Endothelial cell of umbilical vein (primary cell): Measurements from ENCODE around the gene RNFT2. TPM values are rescaled to one million over a fixed set of nuclear protein-coding genes. Genes with fewer than 3 reads are reported as not detected.

ENCODE experiments used
- BruUV-seq: library from RNA; stranded (reverse); fragments of 400-500 nt; replicated peaks from 2 replicates; lab custom pipeline; 2021; lab: Mats Ljungman, UMichigan
- CTCF ChIA-PET: fragments of 300-600, 350-600 bp; sonication (Branson Sonifier 250); formaldehyde crosslinking; loops from one replicate; lab custom pipeline; 2021; ENCODE audit warnings: antibody characterized with exemption, inconsistent platforms; lab: Charles Lee
- POLR2A ChIA-PET: fragments of 300-600, 350-600 bp; sonication (Branson Sonifier 250); formaldehyde crosslinking; loops from one replicate; lab custom pipeline; 2021; ENCODE audit warnings: antibody characterized with exemption, inconsistent platforms; lab: Charles Lee
- DNase-seq: peaks from one replicate; pipeline ENCODE4 v3.0.0-alpha.2; 2011; ENCODE audit warnings: low read depth, low spot score
- FAIRE-seq: peaks from 2 replicates; lab custom pipeline; 2011; peaks lifted over from hg19 to GRCh38; lab: Jason Lieb, UNC
- H2AFZ ChIP-seq: 2 replicates; pipeline ENCODE4 v1.6.0; 2012; ENCODE audit warnings: low read depth, low read length, control low read depth, inconsistent platforms
- H3K27ac ChIP-seq: 2 replicates; pipeline ENCODE4 v1.5.1; 2011; ENCODE audit warnings: low read depth, mild to moderate bottlenecking, control low read depth, low read length, moderate library complexity; ENCODE audit not compliant: insufficient read depth
- H3K27me3 ChIP-seq, 2 experiments: 2 replicates each; pipeline versions ENCODE4 v1.6.0 to v1.6.1; 2011; ENCODE audit warnings: low read length in 2 of 2, mixed read lengths in 1 of 2; ENCODE audit not compliant: control insufficient read depth in 2 of 2, insufficient read depth in 2 of 2
- H3K36me3 ChIP-seq, 2 experiments: 2 replicates in 1 of 2; 3 replicates in 1 of 2; pipeline ENCODE4 v1.5.1; 2011; ENCODE audit warnings: low read length in 2 of 2, mild to moderate bottlenecking in 1 of 2, moderate library complexity in 1 of 2; ENCODE audit not compliant: control insufficient read depth in 2 of 2, insufficient read depth in 2 of 2; ENCODE audit errors: extremely low read depth in 1 of 2
- H3K4me1 ChIP-seq: 3 replicates; pipeline ENCODE4 v1.5.1; 2011; ENCODE audit warnings: mild to moderate bottlenecking, low read length; ENCODE audit not compliant: control insufficient read depth, insufficient read depth; ENCODE audit errors: extremely low read depth
- H3K4me2 ChIP-seq: 2 replicates; pipeline ENCODE4 v1.6.1; 2011; ENCODE audit warnings: low read length, control low read depth, mixed read lengths; ENCODE audit not compliant: insufficient read depth
- H3K4me3 ChIP-seq, 3 experiments: fragments of 200-600 bp in 1 of 3; sonication (generic), shearing (Covaris generic) in 1 of 3; replicated peaks in 1 of 3; 2 replicates each; pipeline ENCODE4 v1.5.1; 2011 to 2016; ENCODE audit warnings: control low read depth in 3 of 3, low read length in 3 of 3, mild to moderate bottlenecking in 2 of 3, inconsistent platforms in 1 of 3, low read depth in 1 of 3, moderate library complexity in 1 of 3; ENCODE audit not compliant: insufficient read depth in 1 of 3
- H3K79me2 ChIP-seq: 2 replicates; pipeline ENCODE4 v1.6.0; 2012; ENCODE audit warnings: low read length, inconsistent platforms; ENCODE audit not compliant: control insufficient read depth, insufficient read depth
- H3K9ac ChIP-seq: replicated peaks from 2 replicates; pipeline ENCODE3; 2011; ENCODE audit warnings: low read length, control low read depth; ENCODE audit not compliant: insufficient read depth; ENCODE audit errors: extremely low read depth
- H3K9me1 ChIP-seq: replicated peaks from 3 replicates; pipeline ENCODE4 v1.6.0; 2011; ENCODE audit warnings: mild to moderate bottlenecking, low read length; ENCODE audit not compliant: control insufficient read depth, insufficient read depth; ENCODE audit errors: extremely low read depth
- H3K9me3 ChIP-seq: replicated peaks from 2 replicates; pipeline ENCODE4 v1.5.1; 2012; ENCODE audit warnings: low read length, inconsistent platforms; ENCODE audit not compliant: control insufficient read depth, insufficient read depth
- H4K20me1 ChIP-seq: replicated peaks from 2 replicates; pipeline ENCODE3; 2011; ENCODE audit warnings: mild to moderate bottlenecking, low read length; ENCODE audit not compliant: control insufficient read depth, insufficient read depth; ENCODE audit errors: extremely low read depth
- CTCF ChIP-seq, 2 donors: IDR thresholded peaks; 1 replicate in 1 of 2; 2 replicates in 1 of 2; pipeline ENCODE4 v1.5.1; 2011; ENCODE audit warnings: low read length in 2 of 2, mild to moderate bottlenecking in 2 of 2, moderate library complexity in 2 of 2, control low read depth in 1 of 2, inconsistent platforms in 1 of 2, low read depth in 1 of 2; ENCODE audit not compliant: insufficient read depth in 1 of 2; ENCODE audit errors: extremely low read depth in 1 of 2
- EZH2 ChIP-seq: IDR thresholded peaks from 2 replicates; pipeline ENCODE4 v1.6.1; 2012; ENCODE audit warnings: borderline replicate concordance, low read depth, mild to moderate bottlenecking, moderate library complexity, low read length, inconsistent platforms; ENCODE audit not compliant: severe bottlenecking
- FOS ChIP-seq: IDR thresholded peaks from 2 replicates; pipeline ENCODE4 v1.6.1; 2011; ENCODE audit warnings: mild to moderate bottlenecking, low read length, moderate library complexity, borderline replicate concordance; ENCODE audit not compliant: insufficient read depth
- GATA2 ChIP-seq: IDR thresholded peaks from 2 replicates; pipeline ENCODE4 v1.7.0; 2011; ENCODE audit warnings: low read depth, mild to moderate bottlenecking, moderate library complexity, mixed read lengths, low read length; ENCODE audit not compliant: insufficient read length, insufficient read depth
- JUN ChIP-seq: IDR thresholded peaks from 2 replicates; pipeline ENCODE4 v1.6.1; 2011; ENCODE audit warnings: borderline replicate concordance, low read depth; ENCODE audit not compliant: insufficient read length, insufficient read depth
- MAX ChIP-seq: IDR thresholded peaks from 2 replicates; pipeline ENCODE4 v1.6.1; 2011; ENCODE audit not compliant: insufficient read depth, insufficient read length
- MYC ChIP-seq: IDR thresholded peaks from one replicate; pipeline ENCODE4 v1.6.1; 2011; ENCODE audit warnings: mild to moderate bottlenecking, low read depth, low read length
- POLR2A ChIP-seq: IDR thresholded peaks from 2 replicates; pipeline ENCODE4 v1.6.1; 2012; ENCODE audit warnings: low read depth, mild to moderate bottlenecking, control low read depth, low read length
- POLR2AphosphoS5 ChIP-seq: IDR thresholded peaks from 2 replicates; pipeline ENCODE4 v1.6.1; 2012; ENCODE audit warnings: low read depth, mild to moderate bottlenecking, control low read depth, low read length, moderate library complexity; ENCODE audit not compliant: insufficient read depth
- dilution Hi-C: fragments of 300-500 bp; cut with MboI; formaldehyde crosslinking; loops from one replicate; pipeline ENCODE4 v1.15.0; 2019; ENCODE audit warnings: low sequenced_read_pairs; ENCODE audit not compliant: extremely low pct_ligation_motif_present
- intact Hi-C: fragments of 100-400 bp; cut with micrococcal nuclease; formaldehyde crosslinking; loops from one replicate; pipeline ENCODE4 v1.10.0; 2022
- polyA plus RNA-seq, 4 experiments: library from polyadenylated mRNA; depleted of rRNA in 3 of 4; stranded (reverse) in 3 of 4; unstranded in 1 of 4; fragments of >200 nt; gene quantifications; 2 replicates each; pipeline versions ENCODE4 v1.2.1 to v1.2.3, GENCODE V29; 2011 to 2012; ENCODE audit warnings: missing spikeins in 1 of 4
- total RNA-seq: library from RNA; stranded (reverse); gene quantifications from 2 replicates; pipeline ENCODE4 v1.2.3, GENCODE V29; 2021

Gene RNFT2
- total and polyA plus RNA-seq, 2 donors (not counting 3 experiments of a cell fraction or from before 2014, with no cell fraction given): 1.4 to 6.6 TPM

GRCh38 chr12:116849216-116849615 is 111.1 kb downstream of the RNFT2 start:
- Histone ChIP-seq H3K4me1 (no peaks in the 10 kb centered on the region), H3K4me3 (no peak overlapping the region), H3K9me3 (no peaks in the 10 kb centered on the region), H3K27ac (no peak overlapping the region), H2AFZ (no peak overlapping the region), H3K9me1 (no peaks in the 10 kb centered on the region), H3K36me3 (no peaks in the 10 kb centered on the region), H3K9ac (no peak overlapping the region), H4K20me1 (no peaks in the 10 kb centered on the region), H3K79me2 (no peaks in the 10 kb centered on the region), H3K27me3 (no peaks in the 10 kb centered on the region), H3K4me2 (no peak overlapping the region)
- FAIRE-seq (no peak), DNase-seq (no peak)
- intact Hi-C loops (no loop called here), dilution Hi-C loops (no loop called here)
- TF ChIP-seq JUN: no peak
- no peak for TF ChIP-seq EZH2
- no peak for TF ChIP-seq GATA2
- TF ChIP-seq MAX: no peak
- TF ChIP-seq CTCF (IDR thresholded peaks at IDR 0.05; ENCODE audit: extremely low read depth in 1 of 2, insufficient read depth in 1 of 2, low read depth in 1 of 2, low read length in 2 of 2): no peak
- TF ChIP-seq POLR2AphosphoS5: no peak
- TF ChIP-seq POLR2A: no peak
- no peak for TF ChIP-seq MYC
- no peak for TF ChIP-seq FOS
- CTCF ChIA-PET: no interaction called here
- POLR2A ChIA-PET: no interaction called here
- no TSS peak for BruUV-seq
